Activated CD4-positive, CD25-positive, alpha-beta regulatory T cell treated with anti-CD3 and anti-CD28 coated beads, Interleukin-2, amount 50 U/mL, for 24 hours (primary cell): Measurements from ENCODE around the gene YLPM1.

ENCODE experiments used
- ATAC-seq, 2 donors: fragments of 150-1000 bp; cut with Tn5 transposase; one replicate each; pipeline ENCODE4 v1.10.0; 2021; ENCODE audit warnings: mild to moderate bottlenecking in 1 of 2, moderate library complexity in 1 of 2

The YLPM1 gene

DNA sequence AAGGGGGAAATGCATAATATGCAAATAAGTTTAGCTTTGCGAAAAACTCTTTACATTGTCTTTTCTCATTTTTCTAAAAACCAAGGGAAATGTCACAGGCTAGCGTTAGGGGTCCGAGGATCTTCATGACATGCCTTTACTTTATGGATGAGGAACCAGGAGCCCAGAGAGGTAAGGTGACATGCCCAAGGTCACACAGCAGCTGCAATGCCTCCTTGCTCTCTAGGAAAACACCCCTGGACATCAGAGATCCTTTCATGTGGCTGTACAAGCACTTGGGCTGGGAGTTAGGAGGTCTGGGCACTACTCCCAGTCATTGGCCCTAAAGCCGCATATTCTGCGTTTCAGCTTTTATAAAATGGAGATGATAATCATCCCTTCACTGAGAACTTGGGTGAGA lies 112.1 kb downstream of the YLPM1 start:
- no peak for ATAC-seq

DNA sequence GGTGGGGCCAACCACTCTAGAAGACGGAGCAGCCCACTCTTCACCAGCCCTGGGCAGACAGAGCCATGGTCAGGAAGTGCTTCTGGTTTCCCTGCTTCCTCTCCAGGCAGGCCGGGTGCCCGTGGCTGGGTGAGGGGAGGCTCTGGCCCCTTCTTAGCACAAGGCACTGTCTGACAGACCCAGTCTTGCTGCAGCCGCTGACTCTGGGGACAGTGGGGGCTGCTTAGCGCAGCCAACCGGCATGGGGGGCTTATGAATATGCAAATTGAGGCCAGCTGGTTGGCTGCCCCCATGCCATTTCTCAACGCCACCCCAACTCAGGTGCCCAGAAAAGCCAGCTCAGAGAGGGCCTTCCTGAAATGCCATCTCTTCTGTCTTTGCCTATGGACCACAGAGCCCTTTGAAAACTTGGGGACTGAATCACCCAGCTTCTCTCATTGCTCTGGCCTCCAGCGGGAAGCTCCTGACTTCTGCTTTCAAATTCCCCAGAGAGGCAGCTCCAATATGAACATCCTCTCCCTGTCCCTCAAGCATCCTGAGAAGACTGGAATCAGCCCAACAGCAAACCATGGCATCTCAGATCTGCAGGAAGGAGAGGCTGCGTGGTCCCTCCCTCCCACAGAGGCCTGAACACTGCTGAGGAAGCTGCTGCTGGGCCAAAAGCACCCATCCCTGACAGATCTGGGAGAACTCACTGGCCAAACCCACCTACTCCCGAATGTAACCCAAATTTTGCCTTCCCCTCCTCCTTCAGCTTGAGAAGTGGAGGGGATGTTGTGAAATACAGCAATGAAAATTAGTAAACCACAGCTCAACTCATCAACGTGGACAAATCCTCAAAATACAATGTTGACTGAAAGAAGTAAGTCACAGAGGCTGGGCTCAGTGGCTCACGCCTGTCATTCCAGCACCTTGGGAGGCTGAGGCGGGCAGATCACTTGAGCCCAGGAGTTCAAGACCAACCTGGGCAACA lies 113.1 kb downstream of the YLPM1 start, which contains the start of gene PROX2:
PROX2 (minus strand) TSS at position 205 of the 973 bp plus-strand sequence. CDS start 12,311 bp downstream, outside the sequence.
- peak in 1 of 2 donors; percentile 32 for ATAC-seq

GRCh38 chr14:74879427-74880182 lies 116.5 kb downstream of the YLPM1 start:
- ATAC-seq: no peak

GRCh38 chr14:74881431-74882102 lies 118.5 kb downstream of the YLPM1 start, which contains the start of gene DLST:
DLST (plus strand) TSS chr14:74881916; CDS start chr14:74881954, 38 bp downstream.
- ATAC-seq: peak; percentile 94 to 96

- ATAC-seq: peak; percentile 44 to 54
These were observed 119.2 kb downstream of the YLPM1 start for GRCh38 chr14:74882103-74882920.
